ENCODE results near the gene PLEKHH2.
"Not testable (repeated sequence)": the region's sequence is repeated elsewhere in the genome, so short reads cannot be mapped to it uniquely, and the experiment has no call there.

PLEKHH2 gene

DNA sequence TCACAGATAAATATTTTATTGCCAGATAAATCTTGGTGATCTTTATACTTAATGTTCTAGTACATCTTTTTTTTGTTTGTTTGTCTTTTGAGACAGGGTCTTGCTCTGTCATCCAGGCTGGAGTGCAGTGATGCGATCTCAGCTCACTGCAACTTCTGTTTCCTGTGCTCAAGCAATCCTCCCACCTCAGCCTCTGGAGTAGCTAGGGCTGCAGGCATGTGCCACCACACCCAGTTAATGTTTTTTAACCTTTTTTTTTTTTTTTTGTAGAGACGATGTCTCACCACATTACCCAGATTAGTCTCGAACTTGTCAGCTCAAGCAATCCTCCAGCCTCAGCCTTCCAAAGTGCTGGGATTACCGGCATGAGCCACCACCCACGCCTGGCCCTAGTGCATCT, 48.3 kb downstream of the PLEKHH2 start:
- no peaks in the 10 kb centered on the region for H3K4me1 ChIP-seq (ENCODE audit: control insufficient read depth in 1 of 2, insufficient read depth in 2 of 2, low read length in 2 of 2)
- no peak overlapping the region for H3K4me3 ChIP-seq (ENCODE audit: low read depth in 1 of 2, low read length in 2 of 2)
- no peak overlapping the region for H3K27ac ChIP-seq (ENCODE audit: low read depth, low read length)
- H3K9me3 ChIP-seq (ENCODE audit: control insufficient read depth in 1 of 2, low read length in 2 of 2), result no peaks in the 10 kb centered on the region
- no peaks in the 10 kb centered on the region for H3K36me3 ChIP-seq (ENCODE audit: control insufficient read depth in 1 of 2, insufficient read depth in 2 of 2, low read length in 2 of 2)
- H3K27me3 ChIP-seq (ENCODE audit: control insufficient read depth in 1 of 2, insufficient read depth in 2 of 2, low read length in 2 of 2), result no peaks in the 10 kb centered on the region
- H3K9ac ChIP-seq (ENCODE audit: low read depth in 1 of 2, low read length in 2 of 2), result no peak overlapping the region

DNA sequence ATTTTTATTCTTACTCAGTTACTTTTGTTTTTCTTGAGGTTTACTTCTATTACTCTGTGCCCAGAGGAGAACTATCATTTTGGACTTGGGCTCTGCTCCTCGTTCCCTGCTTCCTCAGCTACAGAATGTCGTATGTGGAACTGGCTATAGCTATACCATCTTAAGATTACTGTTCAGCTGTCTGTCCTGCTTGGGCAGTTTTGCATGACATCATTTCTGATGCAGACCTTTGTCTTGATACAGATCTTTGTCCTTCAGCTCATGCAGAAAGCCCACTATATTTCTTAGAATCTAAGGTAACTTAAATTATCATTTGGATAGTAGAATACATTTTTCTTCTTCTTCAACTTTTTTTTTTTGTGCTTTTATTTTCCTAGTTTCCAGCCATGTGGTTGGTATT, 52.9 kb downstream of the PLEKHH2 start:
- no peak overlapping the region for H3K9ac ChIP-seq (ENCODE audit: low read depth in 1 of 2, low read length in 2 of 2)
- H3K36me3 ChIP-seq (ENCODE audit: control insufficient read depth in 1 of 2, insufficient read depth in 2 of 2, low read length in 2 of 2), result no peaks in the 10 kb centered on the region
- no peaks in the 10 kb centered on the region for H3K4me1 ChIP-seq (ENCODE audit: control insufficient read depth in 1 of 2, insufficient read depth in 2 of 2, low read length in 2 of 2)
- no peaks in the 10 kb centered on the region for H3K27me3 ChIP-seq (ENCODE audit: control insufficient read depth in 1 of 2, insufficient read depth in 2 of 2, low read length in 2 of 2)
- no peak overlapping the region for H3K27ac ChIP-seq (ENCODE audit: low read depth, low read length)
- H3K9me3 ChIP-seq (ENCODE audit: control insufficient read depth in 1 of 2, low read length in 2 of 2), result no peaks in the 10 kb centered on the region
- H3K4me3 ChIP-seq (ENCODE audit: low read depth in 1 of 2, low read length in 2 of 2), result no peak overlapping the region

DNA sequence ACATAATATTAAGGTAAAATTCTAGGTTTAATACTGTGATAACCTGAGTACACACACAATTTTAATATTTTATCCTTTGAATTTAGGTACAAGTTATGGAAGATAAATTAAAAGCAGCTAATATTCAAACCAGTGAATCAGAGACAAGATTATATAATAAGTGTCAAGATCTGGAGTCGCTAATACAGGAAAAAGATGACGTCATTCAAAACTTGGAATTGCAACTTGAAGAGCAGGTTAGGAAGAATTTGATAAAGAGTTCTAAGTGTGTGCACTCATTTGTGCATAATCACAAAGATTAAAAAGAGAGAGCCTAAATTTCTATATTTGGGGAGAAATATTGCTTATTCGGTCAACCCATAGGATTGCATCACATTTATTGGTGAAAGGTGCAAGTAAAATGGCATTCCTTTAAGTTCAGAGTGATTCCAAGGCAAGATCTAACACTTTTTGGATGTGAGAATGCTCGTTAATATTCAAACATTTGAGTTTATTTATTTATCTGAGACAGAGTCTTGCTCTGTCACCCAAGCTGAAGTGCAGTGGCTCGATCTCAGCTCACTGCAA, 55.5 kb downstream of the PLEKHH2 start:
- Histone ChIP-seq H3K9me3 (ENCODE audit: control insufficient read depth in 1 of 2, low read length in 2 of 2) (no peaks in the 10 kb centered on the region), H3K4me3 (ENCODE audit: low read depth in 1 of 2, low read length in 2 of 2) (no peak overlapping the region), H3K27me3 (ENCODE audit: control insufficient read depth in 1 of 2, insufficient read depth in 2 of 2, low read length in 2 of 2) (no peaks in the 10 kb centered on the region), H3K9ac (ENCODE audit: low read depth in 1 of 2, low read length in 2 of 2) (no peak overlapping the region), H3K27ac (ENCODE audit: low read depth, low read length) (no peak overlapping the region), H3K4me1 (ENCODE audit: control insufficient read depth in 1 of 2, insufficient read depth in 2 of 2, low read length in 2 of 2) (no peaks in the 10 kb centered on the region), H3K36me3 (ENCODE audit: control insufficient read depth in 1 of 2, insufficient read depth in 2 of 2, low read length in 2 of 2) (no peaks in the 10 kb centered on the region)

DNA sequence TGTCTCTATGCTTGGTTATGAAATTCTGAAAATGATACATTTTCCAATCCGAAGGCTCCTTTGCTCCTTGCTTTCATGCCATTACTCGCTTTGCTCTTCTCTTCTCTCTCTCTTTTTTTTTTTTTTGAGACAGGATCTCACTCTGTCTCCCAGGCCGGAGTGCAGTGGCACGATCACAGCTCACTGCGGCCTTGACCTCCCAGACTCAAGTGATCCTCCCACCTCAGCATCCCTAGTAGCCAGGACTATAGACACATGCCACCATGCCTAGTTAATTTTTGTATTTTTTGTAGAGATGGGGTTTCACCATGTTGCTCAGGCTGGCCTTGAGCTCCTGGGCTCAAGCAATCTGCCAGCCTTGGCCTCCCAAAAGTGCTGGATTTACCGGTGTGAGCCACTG, 61.1 kb downstream of the PLEKHH2 start:
- H3K4me3 ChIP-seq (ENCODE audit: low read depth in 1 of 2, low read length in 2 of 2); H3K27ac ChIP-seq (ENCODE audit: low read depth, low read length): not testable (repeated sequence)

DNA sequence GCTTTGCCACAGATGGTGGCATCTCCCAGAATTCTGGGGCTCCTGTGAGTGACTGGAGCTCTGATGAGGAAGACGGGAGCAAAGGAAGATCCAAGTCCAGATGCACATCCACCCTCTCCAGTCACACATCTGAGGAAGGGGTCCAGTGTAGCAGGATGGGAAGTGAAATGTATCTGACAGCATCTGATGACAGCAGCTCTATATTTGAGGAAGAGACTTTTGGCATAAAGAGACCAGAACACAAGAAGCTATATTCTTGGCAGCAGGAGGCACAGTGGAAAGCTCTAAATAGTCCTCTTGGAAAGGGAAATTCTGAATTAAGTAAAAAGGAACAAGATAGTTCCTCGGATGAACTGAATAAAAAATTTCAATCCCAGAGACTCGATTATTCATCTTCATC, 62.7 kb downstream of the PLEKHH2 start:
- H3K4me3 ChIP-seq (ENCODE audit: low read depth in 1 of 2, low read length in 2 of 2), result no peak overlapping the region
- no peaks in the 10 kb centered on the region for H3K36me3 ChIP-seq (ENCODE audit: control insufficient read depth in 1 of 2, insufficient read depth in 2 of 2, low read length in 2 of 2)
- H3K9me3 ChIP-seq (ENCODE audit: control insufficient read depth in 1 of 2, low read length in 2 of 2), result no peaks in the 10 kb centered on the region
- no peaks in the 10 kb centered on the region for H3K27me3 ChIP-seq (ENCODE audit: control insufficient read depth in 1 of 2, insufficient read depth in 2 of 2, low read length in 2 of 2)
- H3K4me1 ChIP-seq (ENCODE audit: control insufficient read depth in 1 of 2, insufficient read depth in 2 of 2, low read length in 2 of 2), result no peaks in the 10 kb centered on the region
- no peak overlapping the region for H3K27ac ChIP-seq (ENCODE audit: low read depth, low read length)
- H3K9ac ChIP-seq (ENCODE audit: low read depth in 1 of 2, low read length in 2 of 2), result no peak overlapping the region

More for the DNA sequence above, 61.1 kb downstream of the PLEKHH2 start:
- H3K9me3 ChIP-seq (ENCODE audit: control insufficient read depth in 1 of 2, low read length in 2 of 2); H3K27me3 ChIP-seq (ENCODE audit: control insufficient read depth in 1 of 2, insufficient read depth in 2 of 2, low read length in 2 of 2); H3K9ac ChIP-seq (ENCODE audit: low read depth in 1 of 2, low read length in 2 of 2); H3K36me3 ChIP-seq (ENCODE audit: control insufficient read depth in 1 of 2, insufficient read depth in 2 of 2, low read length in 2 of 2); H3K4me1 ChIP-seq (ENCODE audit: control insufficient read depth in 1 of 2, insufficient read depth in 2 of 2, low read length in 2 of 2): not testable (repeated sequence)

DNA sequence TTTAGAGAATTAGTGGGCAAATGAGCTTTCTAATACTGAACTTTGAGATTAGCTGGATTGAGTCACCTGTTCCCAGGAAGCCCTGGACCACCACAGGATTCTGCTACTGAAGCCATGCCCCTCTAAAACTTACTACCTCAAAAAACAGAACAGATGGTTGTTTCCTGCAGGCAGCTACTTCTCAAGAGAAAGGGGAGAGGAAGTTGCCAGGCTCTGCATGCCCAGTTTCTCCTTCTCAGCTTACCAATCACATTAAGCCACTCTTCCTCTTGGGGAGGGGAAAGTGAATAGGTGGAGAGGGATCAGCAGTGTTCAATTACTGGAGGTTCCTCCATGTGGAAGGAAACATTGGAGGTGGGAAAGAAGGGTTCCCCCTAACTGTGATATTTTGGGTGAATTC, 64.1 kb downstream of the PLEKHH2 start:
- H3K27me3 ChIP-seq (ENCODE audit: control insufficient read depth in 1 of 2, insufficient read depth in 2 of 2, low read length in 2 of 2), result no peaks in the 10 kb centered on the region
- H3K27ac ChIP-seq (ENCODE audit: low read depth, low read length), result no peak overlapping the region
- no peaks in the 10 kb centered on the region for H3K9me3 ChIP-seq (ENCODE audit: control insufficient read depth in 1 of 2, low read length in 2 of 2)
- H3K9ac ChIP-seq (ENCODE audit: low read depth in 1 of 2, low read length in 2 of 2), result no peak overlapping the region
- no peaks in the 10 kb centered on the region for H3K4me1 ChIP-seq (ENCODE audit: control insufficient read depth in 1 of 2, insufficient read depth in 2 of 2, low read length in 2 of 2)
- no peak overlapping the region for H3K4me3 ChIP-seq (ENCODE audit: low read depth in 1 of 2, low read length in 2 of 2)
- H3K36me3 ChIP-seq (ENCODE audit: control insufficient read depth in 1 of 2, insufficient read depth in 2 of 2, low read length in 2 of 2), result no peaks in the 10 kb centered on the region

DNA sequence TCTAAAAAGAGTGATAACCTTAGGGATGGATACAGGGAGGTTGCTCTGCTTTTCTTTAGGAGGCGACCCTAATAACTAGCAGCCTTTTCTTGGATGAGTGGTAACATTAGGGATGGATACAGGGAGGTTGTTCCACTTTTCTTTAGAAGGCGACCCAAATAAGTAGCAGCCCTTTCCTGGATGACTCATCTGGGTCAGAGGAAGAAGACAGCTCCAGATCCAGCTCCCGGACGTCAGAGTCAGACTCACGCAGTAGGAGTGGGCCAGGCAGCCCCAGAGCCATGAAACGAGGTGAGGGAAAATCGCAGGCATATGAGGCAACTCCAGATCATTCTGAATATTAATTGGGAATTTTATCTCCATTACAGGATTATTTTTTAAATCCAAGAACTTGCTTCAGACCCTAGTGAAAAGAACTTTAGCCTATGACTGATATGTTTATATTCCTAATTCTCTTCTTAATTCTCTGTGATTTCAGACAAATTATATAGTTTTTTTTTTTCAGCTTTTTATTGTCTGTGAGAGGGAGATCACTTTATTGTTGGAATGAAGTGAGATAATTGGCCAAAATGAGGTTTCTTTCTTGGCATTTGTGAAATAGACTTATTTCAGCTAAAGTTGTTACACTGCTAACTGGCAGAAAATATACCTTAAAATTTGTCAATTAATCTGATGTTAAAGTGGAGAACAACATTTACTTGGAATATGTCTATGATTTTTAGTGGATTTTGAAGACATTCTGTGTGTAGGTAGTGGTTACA, 70.4 kb downstream of the PLEKHH2 start:
- H3K27me3 ChIP-seq (ENCODE audit: control insufficient read depth in 1 of 2, insufficient read depth in 2 of 2, low read length in 2 of 2), result no peaks in the 10 kb centered on the region
- H3K4me3 ChIP-seq (ENCODE audit: low read depth in 1 of 2, low read length in 2 of 2), result no peak overlapping the region
- H3K9me3 ChIP-seq (ENCODE audit: control insufficient read depth in 1 of 2, low read length in 2 of 2), result no peaks in the 10 kb centered on the region
- H3K9ac ChIP-seq (ENCODE audit: low read depth in 1 of 2, low read length in 2 of 2), result no peak overlapping the region
- H3K4me1 ChIP-seq (ENCODE audit: control insufficient read depth in 1 of 2, insufficient read depth in 2 of 2, low read length in 2 of 2), result no peaks in the 10 kb centered on the region
- H3K36me3 ChIP-seq (ENCODE audit: control insufficient read depth in 1 of 2, insufficient read depth in 2 of 2, low read length in 2 of 2), result peaks cover 0 to 4% of the 10 kb centered on the region in 2 donors
- no peak overlapping the region for H3K27ac ChIP-seq (ENCODE audit: low read depth, low read length)

DNA sequence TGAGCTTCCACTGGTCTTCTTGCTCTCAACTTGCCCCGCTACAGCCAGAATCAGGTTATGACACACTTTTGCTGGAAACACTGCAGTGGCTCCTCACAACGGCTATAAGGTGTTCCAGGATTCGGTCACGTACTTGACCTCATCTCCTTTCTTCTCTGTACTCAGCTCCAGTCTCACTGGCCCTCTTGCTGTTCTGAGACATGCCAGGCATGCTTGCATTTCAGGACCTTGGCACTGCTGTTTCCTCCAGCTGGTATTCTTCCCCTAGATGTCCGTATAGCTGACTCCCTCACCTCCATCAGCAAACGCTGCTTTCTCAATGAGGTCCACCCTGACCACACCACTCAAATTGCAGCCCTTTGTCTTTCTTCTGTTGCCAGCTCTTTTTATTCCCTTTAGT, 71.1 kb downstream of the PLEKHH2 start:
- no peaks in the 10 kb centered on the region for H3K27me3 ChIP-seq (ENCODE audit: control insufficient read depth in 1 of 2, insufficient read depth in 2 of 2, low read length in 2 of 2)
- H3K36me3 ChIP-seq (ENCODE audit: control insufficient read depth in 1 of 2, insufficient read depth in 2 of 2, low read length in 2 of 2), result peaks cover 0 to 4% of the 10 kb centered on the region in 2 donors
- H3K9ac ChIP-seq (ENCODE audit: low read depth in 1 of 2, low read length in 2 of 2), result no peak overlapping the region
- no peak overlapping the region for H3K27ac ChIP-seq (ENCODE audit: low read depth, low read length)
- no peak overlapping the region for H3K4me3 ChIP-seq (ENCODE audit: low read depth in 1 of 2, low read length in 2 of 2)
- H3K4me1 ChIP-seq (ENCODE audit: control insufficient read depth in 1 of 2, insufficient read depth in 2 of 2, low read length in 2 of 2), result no peaks in the 10 kb centered on the region
- H3K9me3 ChIP-seq (ENCODE audit: control insufficient read depth in 1 of 2, low read length in 2 of 2), result no peaks in the 10 kb centered on the region

DNA sequence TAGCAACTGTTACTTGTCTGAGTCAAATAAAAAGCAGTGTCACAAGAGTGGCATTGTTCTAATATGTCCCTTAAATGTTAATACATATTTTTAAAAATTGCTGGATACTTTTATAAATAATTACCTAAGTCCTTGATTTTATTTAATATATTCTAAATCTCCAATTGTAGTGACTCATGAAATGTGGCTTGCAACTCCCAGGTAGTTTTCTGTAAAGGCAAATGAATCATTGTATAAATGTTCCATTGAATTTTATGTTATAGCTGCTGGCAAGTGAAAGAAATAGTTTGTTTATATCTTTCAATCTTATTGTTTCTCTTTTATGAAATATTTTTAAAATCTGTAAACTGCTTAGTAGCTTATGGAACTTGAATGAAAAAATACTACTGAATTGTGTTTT, 71.8 kb downstream of the PLEKHH2 start:
- Histone ChIP-seq H3K36me3 (ENCODE audit: control insufficient read depth in 1 of 2, insufficient read depth in 2 of 2, low read length in 2 of 2) (peaks cover 0 to 4% of the 10 kb centered on the region in 2 donors), H3K9me3 (ENCODE audit: control insufficient read depth in 1 of 2, low read length in 2 of 2) (no peaks in the 10 kb centered on the region), H3K4me3 (ENCODE audit: low read depth in 1 of 2, low read length in 2 of 2) (no peak overlapping the region), H3K9ac (ENCODE audit: low read depth in 1 of 2, low read length in 2 of 2) (no peak overlapping the region), H3K27ac (ENCODE audit: low read depth, low read length) (no peak overlapping the region), H3K4me1 (ENCODE audit: control insufficient read depth in 1 of 2, insufficient read depth in 2 of 2, low read length in 2 of 2) (no peaks in the 10 kb centered on the region), H3K27me3 (ENCODE audit: control insufficient read depth in 1 of 2, insufficient read depth in 2 of 2, low read length in 2 of 2) (no peaks in the 10 kb centered on the region)

DNA sequence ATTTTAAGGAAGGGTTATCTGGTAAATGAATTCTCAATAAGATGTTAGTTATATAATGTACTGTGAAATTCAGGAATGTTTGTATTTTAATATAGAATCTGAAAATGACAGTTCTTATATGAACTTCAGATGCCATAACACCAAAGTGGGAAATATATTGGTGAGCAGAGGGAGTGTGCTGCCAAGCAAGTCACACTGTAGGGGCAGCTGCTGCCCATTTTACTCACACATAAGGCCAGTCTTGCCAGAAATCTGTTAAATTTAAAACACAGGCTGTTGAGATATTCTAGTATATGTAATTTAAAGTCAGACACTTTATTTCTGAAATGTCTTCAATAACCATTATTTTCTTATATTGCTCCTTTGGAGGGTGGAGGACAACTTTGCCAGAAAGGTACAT, 73.8 kb downstream of the PLEKHH2 start:
- no peak overlapping the region for H3K4me3 ChIP-seq (ENCODE audit: low read depth in 1 of 2, low read length in 2 of 2)
- no peak overlapping the region for H3K9ac ChIP-seq (ENCODE audit: low read depth in 1 of 2, low read length in 2 of 2)
- no peaks in the 10 kb centered on the region for H3K27me3 ChIP-seq (ENCODE audit: control insufficient read depth in 1 of 2, insufficient read depth in 2 of 2, low read length in 2 of 2)
- no peak overlapping the region for H3K27ac ChIP-seq (ENCODE audit: low read depth, low read length)
- no peaks in the 10 kb centered on the region for H3K9me3 ChIP-seq (ENCODE audit: control insufficient read depth in 1 of 2, low read length in 2 of 2)
- H3K36me3 ChIP-seq (ENCODE audit: control insufficient read depth in 1 of 2, insufficient read depth in 2 of 2, low read length in 2 of 2), result peaks cover 0 to 4% of the 10 kb centered on the region in 2 donors
- H3K4me1 ChIP-seq (ENCODE audit: control insufficient read depth in 1 of 2, insufficient read depth in 2 of 2, low read length in 2 of 2), result no peaks in the 10 kb centered on the region
